GM12864 (cell line): Measurements from ENCODE around the gene SLC38A5.
A peak's percentile ranks its signal among the peaks of the same experiment; 100 is the strongest.

Experiments used
- DNase-seq: peaks from one replicate; pipeline ENCODE4 v3.0.0-alpha.2; 2011; ENCODE audit warnings: low read depth
- H3K4me3 ChIP-seq: 2 replicates; pipeline ENCODE4 v1.5.1; 2011; ENCODE audit warnings: mild to moderate bottlenecking, low read depth, low read length, control low read depth
- CTCF ChIP-seq: IDR thresholded peaks from 2 replicates; pipeline ENCODE4 v1.5.1; 2011; ENCODE audit warnings: low read depth, mild to moderate bottlenecking, moderate library complexity, low read length, control low read depth, inconsistent platforms; ENCODE audit errors: missing control alignments

SLC38A5 gene

GRCh38 chrX:48480583-48480982, 10.5 kb upstream of the SLC38A5 start:
- TF ChIP-seq CTCF = no peak
- H3K4me3 ChIP-seq = no peak overlapping the region
- DNase-seq = no peak

- DNase-seq = no peak
- TF ChIP-seq CTCF = no peak
These were observed 10.1 kb upstream of the SLC38A5 start for GRCh38 chrX:48480142-48480541.

GRCh38 chrX:48478806-48479205, 8.7 kb upstream of the SLC38A5 start:
- DNase-seq = no peak
- H3K4me3 ChIP-seq = no peak overlapping the region
- TF ChIP-seq CTCF = no peak

More at GRCh38 chrX:48480142-48480541, 10.1 kb upstream of the SLC38A5 start:
- H3K4me3 ChIP-seq = no peak overlapping the region

- H3K4me3 ChIP-seq = no peak overlapping the region
- DNase-seq = no peak
- no peak for TF ChIP-seq CTCF
These were observed 8.1 kb upstream of the SLC38A5 start for GRCh38 chrX:48477960-48478755.

- peak overlapping the region; percentile 91 for H3K4me3 ChIP-seq
- TF ChIP-seq CTCF = no peak
- no peak for DNase-seq
These were observed 6.9 kb upstream of the SLC38A5 start for GRCh38 chrX:48476919-48477318.

GRCh38 chrX:48475774-48476577, 5.9 kb upstream of the SLC38A5 start, which contains the start of gene FTSJ1:
TSS of gene FTSJ1 (plus strand) at chrX:48476199. CDS start at chrX:48478048, 1,849 bp downstream.
- peak within 1 kb of the TSS; percentile 91 for H3K4me3 ChIP-seq
- DNase-seq = peak; percentile 85
- TF ChIP-seq CTCF = no peak
